GM18870 (cell line): ENCODE measurements around the gene PRPF8.
"Not testable (repeated sequence)": the region's sequence is repeated elsewhere in the genome, so short reads cannot be mapped to it uniquely, and the experiment has no call there.

ENCODE experiments used
- ATAC-seq: cut with Tn5 transposase; IDR thresholded peaks from one replicate; pipeline ENCODE4 v1.9.1; 2021; ENCODE audit warnings: moderate library complexity; ENCODE audit not compliant: unreplicated experiment

The PRPF8 gene

GRCh38 chr17:1695365-1695764, 10.7 kb upstream of the PRPF8 start:
- ATAC-seq: no peak

- no peak for ATAC-seq
Measured at GRCh38 chr17:1693339-1693738, 8.7 kb upstream of the PRPF8 start.

- ATAC-seq: no peak
Measured at GRCh38 chr17:1690544-1691221, 6.0 kb upstream of the PRPF8 start.

GRCh38 chr17:1688405-1688804, 3.7 kb upstream of the PRPF8 start:
- not testable (repeated sequence) for ATAC-seq

GRCh38 chr17:1686086-1686485, 1.4 kb upstream of the PRPF8 start:
- ATAC-seq: no peak

- no peak for ATAC-seq
Measured at GRCh38 chr17:1683459-1683858, 1.2 kb downstream of the PRPF8 start.

GRCh38 chr17:1676401-1676800, 8.3 kb downstream of the PRPF8 start:
- ATAC-seq: no peak

GRCh38 chr17:1673041-1673785, 11.5 kb downstream of the PRPF8 start:
- ATAC-seq: no peak

GRCh38 chr17:1663934-1664333, 20.7 kb downstream of the PRPF8 start:
- not testable (repeated sequence) for ATAC-seq

- no peak for ATAC-seq
Measured at GRCh38 chr17:1661045-1661444, 23.6 kb downstream of the PRPF8 start.

GRCh38 chr17:1658100-1658499, 26.6 kb downstream of the PRPF8 start:
- ATAC-seq: no peak

- ATAC-seq: no peak
Measured at GRCh38 chr17:1653735-1654134, 30.9 kb downstream of the PRPF8 start.

- ATAC-seq: not testable (repeated sequence)
Measured at GRCh38 chr17:1652794-1653193, 31.9 kb downstream of the PRPF8 start.

GRCh38 chr17:1651559-1651844, 33.2 kb downstream of the PRPF8 start:
- no peak for ATAC-seq

- ATAC-seq: no peak
Measured at GRCh38 chr17:1650731-1651558, 33.7 kb downstream of the PRPF8 start.

- no peak for ATAC-seq
Measured at GRCh38 chr17:1649844-1650501, 34.7 kb downstream of the PRPF8 start, which contains the start of gene RILP. Gene RILP (minus strand): TSS chr17:1649866. CDS start chr17:1649804, 62 bp downstream.

- ATAC-seq: no peak
Measured at GRCh38 chr17:1648963-1649843, 35.5 kb downstream of the PRPF8 start.

GRCh38 chr17:1648173-1648962, 36.3 kb downstream of the PRPF8 start:
- no peak for ATAC-seq

GRCh38 chr17:1647802-1648171, 36.9 kb downstream of the PRPF8 start:
- ATAC-seq: no peak
